Esophagus squamous epithelium (tissue), 5 donors: Measurements from ENCODE around the gene SPON1. TPM values are rescaled to one million over a fixed set of nuclear protein-coding genes. Genes with fewer than 3 reads are reported as not detected.
A peak's percentile ranks its signal among the peaks of the same experiment; 100 is the strongest.

ENCODE experiments used
- DNase-seq: peaks from one replicate; lab custom pipeline; 2025; lab: John Stamatoyannopoulos, UW
- H3K27ac ChIP-seq, 4 donors: fragments of 200-600 bp; sonication (generic); one replicate each; pipeline ENCODE4 v1.5.1; 2016 to 2019; ENCODE audit warnings: mild to moderate bottlenecking in 1 of 4
- H3K27me3 ChIP-seq, 4 donors: fragments of 200-600 bp; sonication (generic); 1 replicate in 3 of 4; 2 replicates in 1 of 4; pipeline versions ENCODE4 v1.5.1 to v1.6.0; 2017 to 2021; ENCODE audit warnings: antibody characterized with exemption in 1 of 4
- H3K36me3 ChIP-seq, 3 donors: fragments of 200-600 bp; sonication (generic); one replicate each; pipeline ENCODE4 v1.5.1; 2016 to 2019
- H3K4me1 ChIP-seq, 3 donors: fragments of 200-600 bp; sonication (generic); one replicate each; pipeline ENCODE4 v1.5.1; 2017 to 2019
- H3K4me3 ChIP-seq, 4 donors: fragments of 200-600 bp; sonication (generic); 1 replicate in 3 of 4; 2 replicates in 1 of 4; pipeline ENCODE4 v1.5.1; 2016 to 2019; ENCODE audit warnings: mild to moderate bottlenecking in 2 of 4, moderate library complexity in 1 of 4
- H3K9me3 ChIP-seq, 3 donors: fragments of 200-600 bp; sonication (generic); one replicate each; pipeline ENCODE4 v1.5.1; 2016 to 2019
- CTCF ChIP-seq, 6 experiments: fragments of 450-650 bp in 4 of 6; fragments of 200-600 bp in 2 of 6; sonication (generic) in 2 of 6; IDR thresholded peaks; one replicate each; pipeline ENCODE4 v1.5.1; 2016 to 2019; ENCODE audit warnings: antibody characterized with exemption in 6 of 6, mild to moderate bottlenecking in 4 of 6, moderate library complexity in 4 of 6
- POLR2A ChIP-seq, 4 donors: fragments of 450-650 bp; IDR thresholded peaks; one replicate each; pipeline ENCODE4 v1.6.1; 2017; ENCODE audit warnings: antibody characterized with exemption in 4 of 4, mild to moderate bottlenecking in 4 of 4, moderate library complexity in 3 of 4
- WGBS, 2 donors: methylation state at CpG; one replicate each; pipeline ENCODE4 v1.1.5; 2018; 5-methylcytosine and 5-hydroxymethylcytosine counted together
- intact Hi-C: fragments of 100-400 bp; cut with DNase I; formaldehyde crosslinking; loops from one replicate; pipeline ENCODE4 v1.15.0; 2022
- total RNA-seq, 4 donors: library from RNA; depleted of rRNA; stranded (reverse); fragments of >200 nt; gene quantifications; one replicate each; pipeline ENCODE4 v1.1.0, GENCODE V29; 2016
- donor health status: DM: yes; HTN: yes; CAD: no.

The SPON1 gene
- total RNA-seq = 10 to 100 TPM in 1 of 4 donors, 1 to 10 TPM in 3; 1.6 to 44.4 (median 6.5) TPM

GRCh38 chr11:13962562-13963168 lies at the start of gene SPON1:
Gene SPON1, plus strand, starts transcription at chr11:13962723. Its CDS starts 182 bp downstream, at chr11:13962905.
- Histone ChIP-seq H3K27ac (peak within 1 kb of the TSS; percentile 37 to 83 (median 68)), H3K4me1 (peaks cover 18 to 31% (median 24%) of the 10 kb centered on the region in 3 donors), H3K27me3 (peaks cover 7 to 78% (median 18%) of the 10 kb centered on the region in 4 donors), H3K9me3 (no peaks in the 10 kb centered on the region), H3K4me3 (peak within 1 kb of the TSS; percentile 17 to 67 (median 39)), H3K36me3 (no peaks in the 10 kb centered on the region)
- 0 to 1% methylated on average over 5 to 16 of the region's 74 CpGs for WGBS, 2 donors
- TF ChIP-seq POLR2A (IDR thresholded peaks at IDR 0.05) (peak in 1 of 4 donors; percentile 27), CTCF (IDR thresholded peaks at IDR 0.05) (no peak)
- DNase-seq = no peak
- intact Hi-C loops = loop anchor here (5.0 kb wide), 1 partner anchor 185 kb away; no protein-coding TSS in a partner anchor

- 29 to 39% methylated on average over 1 of the region's 1 CpG for WGBS, 2 donors
- peaks cover 0 to 42% (median 0%) of the 10 kb centered on the region in 4 donors for H3K27me3 ChIP-seq
These were observed 45.3 kb upstream of the SPON1 start for GRCh38 chr11:13917264-13917663.

GRCh38 chr11:13917904-13918303 lies 44.6 kb upstream of the SPON1 start:
- Histone ChIP-seq H3K9me3 (no peaks in the 10 kb centered on the region), H3K27ac (no peak overlapping the region), H3K36me3 (no peaks in the 10 kb centered on the region), H3K27me3 (peaks cover 0 to 42% (median 0%) of the 10 kb centered on the region in 4 donors), H3K4me1 (peaks cover 0 to 3% (median 0%) of the 10 kb centered on the region in 3 donors), H3K4me3 (no peak overlapping the region)
- intact Hi-C loops = no loop called here
- no peak for TF ChIP-seq CTCF (IDR thresholded peaks at IDR 0.05)
- TF ChIP-seq POLR2A (IDR thresholded peaks at IDR 0.05) = no peak
- no peak for DNase-seq
- WGBS, 2 donors = 55 to 56% methylated on average over 2 of the region's 2 CpGs

More at GRCh38 chr11:13917264-13917663, 45.3 kb upstream of the SPON1 start:
- H3K4me1 ChIP-seq = no peaks in the 10 kb centered on the region
- DNase-seq = no peak
- TF ChIP-seq CTCF (IDR thresholded peaks at IDR 0.05) (no peak), POLR2A (IDR thresholded peaks at IDR 0.05) (no peak)
- no peak overlapping the region for H3K27ac ChIP-seq
- no peaks in the 10 kb centered on the region for H3K9me3 ChIP-seq
- H3K4me3 ChIP-seq = no peak overlapping the region
- no peaks in the 10 kb centered on the region for H3K36me3 ChIP-seq
- intact Hi-C loops = no loop called here

- Histone ChIP-seq H3K4me3 (no peak overlapping the region), H3K27me3 (peaks cover 0 to 42% (median 0%) of the 10 kb centered on the region in 4 donors), H3K27ac (no peak overlapping the region), H3K4me1 (peaks cover 0 to 25% (median 4%) of the 10 kb centered on the region in 3 donors), H3K36me3 (no peaks in the 10 kb centered on the region), H3K9me3 (no peaks in the 10 kb centered on the region)
- WGBS, 2 donors = 43 to 54% methylated on average over 3 of the region's 3 CpGs
- TF ChIP-seq CTCF (IDR thresholded peaks at IDR 0.05) (no peak), POLR2A (IDR thresholded peaks at IDR 0.05) (no peak)
- intact Hi-C loops = no loop called here
- DNase-seq = no peak
These were observed 41.8 kb upstream of the SPON1 start for GRCh38 chr11:13920756-13921155.

GRCh38 chr11:13921545-13921944 lies 41.0 kb upstream of the SPON1 start:
- 76 to 80% methylated on average over 8 of the region's 8 CpGs for WGBS, 2 donors
- H3K4me1 ChIP-seq = peaks cover 0 to 25% (median 4%) of the 10 kb centered on the region in 3 donors
- no peaks in the 10 kb centered on the region for H3K36me3 ChIP-seq
- TF ChIP-seq POLR2A (IDR thresholded peaks at IDR 0.05) = no peak
- no peak for TF ChIP-seq CTCF (IDR thresholded peaks at IDR 0.05)
- intact Hi-C loops = no loop called here
- H3K27me3 ChIP-seq = peaks cover 0 to 35% (median 0%) of the 10 kb centered on the region in 4 donors
- H3K4me3 ChIP-seq = no peak overlapping the region
- H3K9me3 ChIP-seq = no peaks in the 10 kb centered on the region
- DNase-seq = no peak
- H3K27ac ChIP-seq = no peak overlapping the region
